Memory B cell (primary cell): ENCODE data around the gene SNX18.

Source experiments
- ATAC-seq: fragments of 150-1000 bp; cut with Tn5 transposase; 2 replicates; pipeline ENCODE4 v1.10.0; 2021; ENCODE audit warnings: low read depth, mild to moderate bottlenecking, moderate library complexity
- DNase-seq, 2 donors: peaks; one replicate each; pipeline ENCODE4 v3.0.0; 2022; ENCODE audit warnings: low spot score in 2 of 2
- H3K27ac Mint-ChIP-seq: one replicate; pipeline ENCODE4 v1.8.0; 2022; ENCODE audit warnings: mild to moderate bottlenecking, moderate library complexity, mixed read lengths
- H3K27me3 Mint-ChIP-seq: one replicate; pipeline ENCODE4 v1.8.0; 2022; ENCODE audit warnings: mixed read lengths
- H3K36me3 Mint-ChIP-seq: one replicate; pipeline ENCODE4 v1.8.0; 2022; ENCODE audit warnings: mild to moderate bottlenecking, mixed read lengths
- H3K4me1 Mint-ChIP-seq: one replicate; pipeline ENCODE4 v1.8.0; 2022; ENCODE audit warnings: mixed read lengths
- H3K4me3 Mint-ChIP-seq: one replicate; pipeline ENCODE4 v1.8.0; 2022; ENCODE audit warnings: mild to moderate bottlenecking, moderate library complexity, mixed read lengths
- H3K9me3 Mint-ChIP-seq: one replicate; pipeline ENCODE4 v1.8.0; 2022; ENCODE audit warnings: mixed read lengths

Gene SNX18

GRCh38 chr5:54563083-54563761 lies 45.7 kb downstream of the SNX18 start:
- no peak for ATAC-seq
- Mint-ChIP-seq H3K27ac (no peak overlapping the region), H3K4me3 (no peak overlapping the region), H3K27me3 (no peaks in the 10 kb centered on the region), H3K9me3 (no peaks in the 10 kb centered on the region), H3K4me1 (peaks cover 16% of the 10 kb centered on the region), H3K36me3 (no peaks in the 10 kb centered on the region)
- no peak for DNase-seq

- Mint-ChIP-seq H3K27ac (no peak overlapping the region), H3K36me3 (no peaks in the 10 kb centered on the region), H3K4me3 (no peak overlapping the region), H3K4me1 (peaks cover 7% of the 10 kb centered on the region), H3K27me3 (no peaks in the 10 kb centered on the region), H3K9me3 (no peaks in the 10 kb centered on the region)
- DNase-seq (no peak), ATAC-seq (no peak)
These were observed 50.4 kb downstream of the SNX18 start for GRCh38 chr5:54567996-54568395.

- no peaks in the 10 kb centered on the region for H3K36me3 Mint-ChIP-seq
- H3K27ac Mint-ChIP-seq, result no peak overlapping the region
- peaks cover 11% of the 10 kb centered on the region for H3K4me1 Mint-ChIP-seq
- no peak overlapping the region for H3K4me3 Mint-ChIP-seq
- no peak for ATAC-seq
- DNase-seq, result no peak
- H3K27me3 Mint-ChIP-seq, result no peaks in the 10 kb centered on the region
- no peaks in the 10 kb centered on the region for H3K9me3 Mint-ChIP-seq
These were observed 53.4 kb downstream of the SNX18 start for GRCh38 chr5:54570916-54571315.

GRCh38 chr5:54571462-54571861 lies 53.9 kb downstream of the SNX18 start:
- H3K4me3 Mint-ChIP-seq, result no peak overlapping the region
- no peaks in the 10 kb centered on the region for H3K9me3 Mint-ChIP-seq
- no peaks in the 10 kb centered on the region for H3K27me3 Mint-ChIP-seq
- no peak for ATAC-seq
- no peak for DNase-seq
- no peak overlapping the region for H3K27ac Mint-ChIP-seq
- no peaks in the 10 kb centered on the region for H3K36me3 Mint-ChIP-seq
- H3K4me1 Mint-ChIP-seq, result peaks cover 11% of the 10 kb centered on the region

- no peak for DNase-seq
- Mint-ChIP-seq H3K4me1 (peaks cover 4% of the 10 kb centered on the region), H3K27ac (no peak overlapping the region), H3K36me3 (no peaks in the 10 kb centered on the region), H3K27me3 (no peaks in the 10 kb centered on the region), H3K4me3 (no peak overlapping the region), H3K9me3 (no peaks in the 10 kb centered on the region)
- no peak for ATAC-seq
These were observed 56.4 kb downstream of the SNX18 start for GRCh38 chr5:54573812-54574489.

GRCh38 chr5:54577528-54577927 lies 60.0 kb downstream of the SNX18 start:
- H3K4me1 Mint-ChIP-seq, result peaks cover 15% of the 10 kb centered on the region
- H3K27ac Mint-ChIP-seq, result no peak overlapping the region
- ATAC-seq (no peak), DNase-seq (no peak)
- H3K9me3 Mint-ChIP-seq, result no peaks in the 10 kb centered on the region
- H3K27me3 Mint-ChIP-seq, result no peaks in the 10 kb centered on the region
- no peaks in the 10 kb centered on the region for H3K36me3 Mint-ChIP-seq
- H3K4me3 Mint-ChIP-seq, result no peak overlapping the region

GRCh38 chr5:54577937-54578653 lies 60.5 kb downstream of the SNX18 start:
- Mint-ChIP-seq H3K4me3 (no peak overlapping the region), H3K4me1 (peaks cover 15% of the 10 kb centered on the region), H3K36me3 (no peaks in the 10 kb centered on the region), H3K27ac (no peak overlapping the region), H3K9me3 (no peaks in the 10 kb centered on the region), H3K27me3 (no peaks in the 10 kb centered on the region)
- DNase-seq (no peak), ATAC-seq (no peak)

GRCh38 chr5:54579591-54580295 lies 62.2 kb downstream of the SNX18 start:
- Mint-ChIP-seq H3K4me1 (peaks cover 11% of the 10 kb centered on the region), H3K27ac (no peak overlapping the region), H3K4me3 (no peak overlapping the region), H3K36me3 (peaks cover under 1% of the 10 kb centered on the region), H3K9me3 (no peaks in the 10 kb centered on the region), H3K27me3 (no peaks in the 10 kb centered on the region)
- ATAC-seq (no peak), DNase-seq (no peak)

GRCh38 chr5:54580997-54581811 lies 63.6 kb downstream of the SNX18 start:
- DNase-seq (no peak), ATAC-seq (no peak)
- H3K4me1 Mint-ChIP-seq, result peaks cover 11% of the 10 kb centered on the region
- no peaks in the 10 kb centered on the region for H3K27me3 Mint-ChIP-seq
- H3K9me3 Mint-ChIP-seq, result no peaks in the 10 kb centered on the region
- peaks cover 2% of the 10 kb centered on the region for H3K36me3 Mint-ChIP-seq
- H3K4me3 Mint-ChIP-seq, result no peak overlapping the region
- H3K27ac Mint-ChIP-seq, result peak overlapping the region; percentile 3

- no peak for ATAC-seq
- no peak for DNase-seq
These were observed 64.4 kb downstream of the SNX18 start for GRCh38 chr5:54581831-54582548.

GRCh38 chr5:54586336-54586735 lies 68.8 kb downstream of the SNX18 start:
- DNase-seq, result no peak
- H3K4me3 Mint-ChIP-seq, result no peak overlapping the region
- ATAC-seq, result no peak
- H3K4me1 Mint-ChIP-seq, result peaks cover 12% of the 10 kb centered on the region
- no peak overlapping the region for H3K27ac Mint-ChIP-seq
- H3K27me3 Mint-ChIP-seq, result no peaks in the 10 kb centered on the region
- peaks cover 2% of the 10 kb centered on the region for H3K36me3 Mint-ChIP-seq
- H3K9me3 Mint-ChIP-seq, result peaks cover 2% of the 10 kb centered on the region

More at GRCh38 chr5:54581831-54582548, 64.4 kb downstream of the SNX18 start:
- Mint-ChIP-seq H3K27me3 (no peaks in the 10 kb centered on the region), H3K9me3 (no peaks in the 10 kb centered on the region), H3K36me3 (peaks cover 2% of the 10 kb centered on the region), H3K27ac (no peak overlapping the region), H3K4me1 (peaks cover 11% of the 10 kb centered on the region), H3K4me3 (no peak overlapping the region)

GRCh38 chr5:54589786-54590185 lies 72.2 kb downstream of the SNX18 start:
- ATAC-seq (no peak), DNase-seq (no peak)
- H3K27me3 Mint-ChIP-seq, result no peaks in the 10 kb centered on the region
- H3K9me3 Mint-ChIP-seq, result peaks cover 2% of the 10 kb centered on the region
- no peak overlapping the region for H3K4me3 Mint-ChIP-seq
- H3K27ac Mint-ChIP-seq, result no peak overlapping the region
- H3K4me1 Mint-ChIP-seq, result peaks cover 9% of the 10 kb centered on the region
- H3K36me3 Mint-ChIP-seq, result peaks cover under 1% of the 10 kb centered on the region

- peaks cover 2% of the 10 kb centered on the region for H3K9me3 Mint-ChIP-seq
- H3K4me1 Mint-ChIP-seq, result peaks cover 9% of the 10 kb centered on the region
- no peaks in the 10 kb centered on the region for H3K27me3 Mint-ChIP-seq
- no peak overlapping the region for H3K27ac Mint-ChIP-seq
- no peaks in the 10 kb centered on the region for H3K36me3 Mint-ChIP-seq
- ATAC-seq (peak; percentile 29), DNase-seq (no peak)
- no peak overlapping the region for H3K4me3 Mint-ChIP-seq
These were observed 73.3 kb downstream of the SNX18 start for GRCh38 chr5:54590824-54591223.
